Islet precursor cell (in vitro differentiated cells): Measurements from ENCODE around the gene STAT3.
"Not testable (repeated sequence)": the region's sequence is repeated elsewhere in the genome, so short reads cannot be mapped to it uniquely, and the experiment has no call there.

Experiments
- DNase-seq: peaks from one replicate; pipeline ENCODE4 v3.0.0-alpha.2; 2018

STAT3 gene

DNA sequence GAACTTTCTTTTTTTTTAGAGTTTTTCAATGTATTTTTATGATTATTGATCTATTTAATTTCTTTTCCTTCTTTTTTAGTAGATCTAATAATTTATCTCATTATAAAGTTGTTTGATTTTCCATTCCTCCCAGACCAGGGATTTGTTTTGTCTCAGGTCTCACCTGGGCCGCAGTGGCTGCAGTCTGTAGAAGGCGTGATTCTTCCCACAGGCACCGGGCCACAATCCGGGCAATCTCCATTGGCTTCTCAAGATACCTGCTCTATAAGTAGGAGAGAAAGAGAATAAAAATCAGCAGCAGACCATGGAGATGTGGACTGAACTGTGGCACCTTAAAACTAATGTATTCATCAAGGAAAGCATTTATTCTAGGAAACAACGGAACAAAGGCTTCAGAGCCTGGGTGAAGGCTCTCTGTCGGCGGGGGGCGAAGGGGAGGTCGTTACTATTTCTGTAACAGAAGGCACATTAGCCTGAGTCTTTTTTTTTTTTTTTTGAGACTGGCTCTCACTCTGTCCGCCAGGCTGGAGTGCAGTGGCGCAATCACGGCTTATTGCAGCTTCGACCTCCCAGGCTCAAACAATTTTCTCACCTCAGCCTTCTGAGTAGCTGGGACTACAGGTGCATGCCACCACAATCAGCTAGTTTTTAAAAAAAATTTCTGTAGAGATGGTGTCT lies 42.7 kb downstream of the STAT3 start:
- no peak for DNase-seq

DNA sequence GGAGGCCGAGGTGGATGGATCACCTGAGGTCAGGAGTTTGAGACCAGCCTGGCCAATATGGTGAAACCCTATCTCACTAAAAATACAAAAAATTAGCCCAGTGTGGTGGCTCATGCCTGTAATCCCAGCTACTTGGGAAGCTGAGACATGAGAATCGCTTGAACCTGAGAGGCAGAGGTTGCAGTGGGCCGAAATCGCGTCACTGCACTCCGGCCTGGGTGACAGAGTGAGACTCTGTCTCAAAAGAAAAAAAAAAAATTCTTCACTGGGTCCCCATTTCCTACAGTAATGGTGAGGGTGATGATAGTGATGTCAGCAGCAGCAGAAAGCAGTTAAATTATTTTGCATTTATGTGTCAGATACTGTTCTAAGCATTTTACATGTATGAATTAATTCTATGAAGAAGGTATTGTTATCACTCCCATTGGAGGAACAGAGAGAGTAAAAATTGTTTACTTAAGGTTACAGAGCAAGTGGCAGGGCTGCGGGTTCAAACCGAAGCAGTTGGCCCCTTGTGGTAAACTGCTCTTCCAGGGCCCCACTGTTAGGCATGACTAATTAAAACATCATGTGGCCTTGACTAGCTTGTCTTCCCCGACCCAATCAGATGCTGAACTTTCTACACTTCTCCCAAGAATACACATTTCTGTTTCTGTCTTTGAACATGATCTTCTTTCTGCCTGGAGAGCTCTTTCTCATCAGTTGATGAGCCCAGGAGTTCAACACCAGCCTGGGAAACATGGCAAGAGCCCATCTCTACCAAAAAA lies 45.8 kb downstream of the STAT3 start:
- no peak for DNase-seq

DNA sequence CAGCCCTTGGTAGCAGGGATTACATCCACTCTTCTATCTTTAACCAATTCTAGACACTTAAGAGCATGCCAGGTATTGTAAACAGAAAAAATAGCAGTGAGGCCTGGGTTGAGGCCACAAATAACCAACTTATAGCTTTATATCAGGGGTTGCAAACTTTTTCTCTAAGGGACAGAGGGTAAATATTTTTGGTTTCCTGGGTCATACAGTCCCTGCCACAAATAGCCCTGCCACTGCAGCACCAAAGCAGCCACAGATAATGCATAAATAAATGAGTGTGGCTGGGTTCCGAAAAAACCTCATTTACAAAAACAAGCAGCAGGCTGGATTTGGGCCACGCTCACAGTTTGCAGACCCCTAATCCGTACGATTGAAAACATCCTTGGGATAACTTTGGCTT lies 46.7 kb downstream of the STAT3 start:
- no peak for DNase-seq

DNA sequence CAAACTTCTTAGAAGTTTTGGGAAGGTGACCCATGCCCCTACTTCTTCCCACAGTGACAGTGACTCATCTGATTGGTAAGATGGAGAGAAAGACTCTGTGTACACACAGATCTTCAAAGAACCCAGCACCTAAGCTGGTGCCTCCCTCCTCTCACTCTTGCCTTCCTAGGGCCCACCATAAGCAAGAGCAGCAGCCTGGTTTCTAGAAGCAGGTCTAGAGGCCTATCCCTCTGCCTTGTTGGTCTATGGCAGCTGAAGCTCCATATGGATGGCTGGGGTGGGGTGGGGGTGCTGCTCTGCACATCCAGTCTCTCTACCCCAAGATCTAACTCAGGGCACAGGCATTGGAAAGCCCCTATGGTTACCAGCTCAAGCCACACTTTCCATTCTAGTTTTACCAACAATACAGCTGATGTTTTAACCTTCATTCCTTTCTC lies 47.5 kb downstream of the STAT3 start:
- no peak for DNase-seq

DNA sequence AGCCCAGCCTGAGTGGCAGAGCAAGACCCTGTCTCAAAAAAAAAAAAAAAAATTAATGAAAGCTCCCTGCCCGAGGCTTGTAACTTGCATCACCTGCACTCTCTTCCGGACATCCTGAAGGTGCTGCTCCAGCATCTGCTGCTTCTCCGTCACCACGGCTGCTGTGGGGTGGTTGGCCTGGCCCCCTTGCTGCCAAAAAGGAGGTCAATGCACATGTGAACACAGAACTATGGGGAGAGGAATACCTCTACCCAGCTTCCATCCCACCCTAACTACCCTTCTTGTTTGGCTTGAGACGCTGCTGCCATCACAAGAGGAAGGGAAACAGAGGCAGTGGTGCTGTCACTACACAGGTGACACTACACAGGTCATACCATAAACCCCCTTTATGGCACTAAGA lies 49.0 kb downstream of the STAT3 start:
- no peak for DNase-seq

DNA sequence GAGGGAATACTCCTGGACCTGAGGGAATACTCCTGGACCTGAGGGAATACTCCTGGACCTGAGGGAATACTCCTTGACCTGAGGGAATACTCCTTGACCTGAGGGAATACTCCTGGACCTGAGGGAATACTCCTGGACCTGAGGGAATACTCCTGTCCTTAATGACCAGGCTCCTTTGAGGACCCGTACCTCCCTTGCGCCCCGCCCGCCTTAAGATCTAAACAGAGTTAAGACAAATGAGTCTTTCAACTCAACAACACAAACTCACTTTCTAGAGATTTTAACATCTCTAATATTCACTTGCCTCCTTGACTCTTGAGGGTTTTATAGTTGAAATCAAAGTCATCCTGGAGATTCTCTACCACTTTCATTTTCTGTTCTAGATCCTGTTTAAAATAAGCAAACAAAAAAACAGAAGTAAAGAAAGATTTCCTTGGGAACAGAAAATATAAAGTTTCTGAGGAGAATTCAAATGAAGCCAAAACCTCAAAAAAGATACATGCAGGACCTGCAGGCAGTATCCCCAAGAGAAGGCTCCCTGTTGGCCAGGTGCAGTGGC lies 49.7 kb downstream of the STAT3 start:
- DNase-seq, result no peak

DNA sequence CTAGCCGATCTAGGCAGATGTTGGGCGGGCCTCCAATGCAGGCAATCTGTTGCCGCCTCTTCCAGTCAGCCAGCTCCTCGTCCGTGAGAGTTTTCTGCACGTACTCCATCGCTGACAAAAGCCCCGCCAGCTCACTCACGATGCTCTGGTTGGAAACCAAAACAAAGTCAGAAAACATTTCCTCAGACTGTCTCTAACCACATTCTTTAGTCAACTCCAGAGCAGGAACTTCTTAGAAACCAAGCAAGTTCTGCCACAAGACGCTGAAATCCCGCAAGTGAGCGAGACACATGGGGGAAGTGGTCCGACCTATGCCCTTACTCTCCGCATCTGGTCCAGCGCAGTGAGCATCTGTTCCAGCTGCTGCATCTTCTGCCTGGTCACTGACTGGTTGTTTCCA lies 50.8 kb downstream of the STAT3 start:
- no peak for DNase-seq

DNA sequence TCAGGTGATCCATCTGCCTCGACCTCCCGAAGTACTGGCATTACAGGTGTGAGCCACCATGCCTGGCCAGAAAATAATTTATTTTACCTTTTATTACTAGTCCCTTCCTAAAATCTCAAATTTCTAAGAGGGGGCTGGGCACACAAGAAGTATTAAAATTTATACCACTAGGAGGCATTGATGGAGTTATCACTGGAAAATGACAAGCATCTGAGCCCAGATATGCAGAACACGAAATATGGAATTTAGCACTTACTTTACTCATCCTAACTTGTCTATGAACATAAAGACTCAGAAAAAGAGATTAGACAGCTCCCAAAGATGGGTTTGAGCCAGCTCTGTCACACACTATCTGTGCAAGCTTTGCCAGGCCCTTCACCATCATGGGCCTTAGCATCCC lies 53.6 kb downstream of the STAT3 start:
- no peak for DNase-seq

DNA sequence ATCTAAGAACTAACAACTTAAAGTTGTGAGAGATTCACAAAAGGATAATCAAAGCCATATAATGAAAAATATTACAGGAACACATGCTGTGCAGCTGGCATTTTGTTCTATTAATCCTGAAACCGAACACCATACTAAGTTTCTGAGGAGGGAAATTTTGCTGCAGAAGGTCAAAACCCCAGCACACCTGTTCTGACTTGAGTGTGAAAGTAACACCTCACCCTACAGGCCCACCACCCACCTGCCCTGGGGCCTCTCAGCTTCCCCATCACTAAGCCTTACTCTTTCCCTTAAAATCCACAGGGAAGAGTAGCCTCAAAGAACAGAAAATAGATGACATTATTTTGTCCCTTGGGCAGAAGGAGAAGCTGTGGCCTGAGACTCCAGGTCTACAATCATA lies 55.2 kb downstream of the STAT3 start:
- DNase-seq, result no peak

DNA sequence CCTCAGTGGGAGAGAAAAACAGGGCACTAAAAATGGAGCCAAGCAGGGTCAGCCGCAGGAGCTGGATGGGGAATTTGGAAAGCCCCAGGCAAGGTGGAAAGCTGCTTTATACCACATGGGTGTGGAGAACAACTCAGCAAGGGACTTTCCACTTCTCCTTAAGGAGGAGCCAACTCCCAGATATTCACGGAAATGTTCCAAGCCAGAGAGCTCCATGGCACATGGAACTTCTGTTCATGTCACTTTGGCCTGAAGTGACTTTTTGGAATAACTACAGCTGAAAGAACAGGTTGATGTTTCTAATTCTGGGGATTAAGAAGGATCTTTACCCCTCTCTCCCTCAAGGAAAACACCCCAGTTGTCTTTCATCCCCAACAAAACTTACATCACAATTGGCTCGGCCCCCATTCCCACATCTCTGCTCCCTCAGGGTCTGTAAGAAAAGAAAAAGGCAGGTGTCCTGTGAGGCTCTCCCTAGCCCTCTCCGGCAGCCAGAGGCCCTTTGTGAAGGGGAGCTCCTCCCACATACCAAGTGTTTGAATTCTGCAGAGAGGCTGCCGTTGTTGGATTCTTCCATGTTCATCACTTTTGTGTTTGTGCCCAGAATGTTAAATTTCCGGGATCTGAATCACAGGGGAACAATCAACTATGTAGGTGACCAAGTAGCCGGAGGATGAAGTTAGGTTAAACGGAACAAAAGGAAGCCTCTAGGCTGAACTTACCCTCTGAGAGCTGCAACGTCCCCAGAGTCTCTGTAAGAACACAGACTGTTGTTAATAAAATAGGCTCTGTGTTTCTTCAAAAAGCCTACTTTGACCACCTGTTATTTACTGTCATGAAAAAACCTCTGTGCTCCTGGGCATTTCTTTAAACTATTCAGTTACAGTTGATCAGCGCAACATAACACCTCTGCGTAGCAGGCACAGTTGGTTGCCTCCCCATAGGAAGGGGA lies 58.9 kb downstream of the STAT3 start:
- peak; percentile 77 for DNase-seq

DNA sequence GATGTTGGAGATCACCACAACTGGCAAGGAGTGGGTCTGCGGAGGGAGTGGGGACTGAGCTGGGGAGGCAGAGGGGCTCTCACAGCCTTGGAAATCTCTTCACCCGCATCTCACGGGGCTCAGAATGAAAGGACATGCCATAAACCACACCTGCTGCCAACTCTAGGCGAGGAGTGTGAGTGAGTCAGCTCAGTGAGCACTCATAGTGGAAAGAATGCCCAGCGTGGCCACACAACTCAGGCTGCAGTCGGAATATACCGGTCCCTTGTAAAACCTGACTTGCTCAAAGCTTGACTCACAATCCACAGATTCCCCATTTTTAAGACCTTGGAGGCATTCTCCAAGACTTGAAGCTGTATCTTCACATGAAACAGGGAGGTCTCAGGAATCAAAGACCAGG lies 63.2 kb downstream of the STAT3 start:
- DNase-seq, result peak; percentile 92

DNA sequence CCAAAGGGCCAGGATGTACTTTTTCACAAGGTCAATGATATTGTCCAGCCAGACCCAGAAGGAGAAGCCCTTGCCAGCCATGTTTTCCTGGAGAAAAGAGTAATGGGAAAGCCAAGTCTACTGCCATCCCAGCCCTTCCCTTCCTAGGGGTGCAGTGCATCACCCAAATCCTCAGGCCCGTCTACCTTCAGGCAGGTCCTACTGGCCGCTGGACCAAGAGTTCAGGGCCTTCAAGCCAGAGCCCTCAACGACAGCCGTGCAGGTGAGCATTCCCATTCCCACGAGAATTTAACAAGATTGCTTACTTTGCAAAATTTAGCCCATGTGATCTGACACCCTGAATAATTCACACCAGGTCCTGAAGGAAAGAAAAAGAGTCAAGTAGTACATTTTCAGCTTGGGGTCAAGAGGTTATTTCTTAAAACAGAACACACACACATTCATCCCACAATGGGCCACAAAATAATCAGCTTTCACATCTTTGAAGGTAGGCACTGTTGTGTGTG lies 64.9 kb downstream of the STAT3 start:
- DNase-seq, result no peak

DNA sequence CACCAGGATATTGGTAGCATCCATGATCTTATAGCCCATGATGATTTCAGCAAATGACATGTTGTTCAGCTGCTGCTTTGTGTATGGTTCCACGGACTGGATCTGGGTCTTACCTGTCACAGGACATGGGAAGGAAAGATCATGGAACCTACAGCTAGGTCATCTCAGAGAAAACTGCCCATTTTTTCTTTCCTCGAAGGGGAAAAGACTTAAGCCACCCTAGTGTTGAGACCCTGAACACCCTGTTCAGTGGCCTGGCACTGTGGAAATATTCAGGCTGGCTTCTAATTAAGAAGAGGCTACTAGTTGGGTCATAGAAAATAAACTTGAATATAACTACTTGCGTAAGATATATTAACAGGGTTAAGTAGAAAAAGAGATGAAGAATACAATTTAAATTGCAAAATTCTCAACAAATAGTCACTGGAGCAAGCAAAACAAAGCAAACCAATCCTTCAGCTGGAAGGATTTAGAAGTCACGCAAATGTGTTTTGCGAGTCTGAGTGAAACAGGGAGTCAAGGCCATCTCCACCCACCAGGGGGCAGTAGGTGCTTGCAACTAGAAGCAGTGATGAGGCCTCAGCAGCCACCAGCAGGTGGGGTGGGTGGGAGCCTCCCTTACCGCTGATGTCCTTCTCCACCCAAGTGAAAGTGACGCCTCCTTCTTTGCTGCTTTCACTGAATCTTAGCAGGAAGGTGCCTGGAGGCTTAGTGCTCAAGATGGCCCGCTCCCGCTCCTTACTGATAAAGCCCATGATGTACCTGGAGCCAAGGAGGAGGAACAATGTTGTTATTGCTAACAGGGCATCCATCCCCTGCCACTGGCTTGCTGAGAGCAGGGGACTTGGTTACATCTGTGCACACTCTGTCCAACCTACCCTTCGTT lies 65.6 kb downstream of the STAT3 start:
- DNase-seq, result peak; percentile 98

DNA sequence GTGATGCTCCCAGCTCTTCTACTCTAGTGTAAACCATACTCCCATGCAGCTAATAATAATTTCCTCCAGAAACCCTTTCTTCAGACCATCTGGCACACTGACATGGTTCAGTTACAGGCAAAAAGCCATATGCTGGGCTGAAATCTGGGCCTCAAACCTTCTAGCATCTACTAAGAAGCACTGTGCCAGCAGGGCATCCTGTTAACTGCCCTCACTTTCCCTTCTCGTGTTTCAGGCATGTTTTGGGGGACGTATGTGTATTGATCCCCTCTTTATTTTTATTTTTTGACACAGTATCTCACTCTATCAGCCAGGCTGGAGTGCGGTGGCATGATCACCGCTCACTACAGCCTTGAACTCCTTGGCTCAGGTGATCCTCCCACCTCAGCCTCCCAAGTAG lies 66.7 kb downstream of the STAT3 start:
- no peak for DNase-seq

DNA sequence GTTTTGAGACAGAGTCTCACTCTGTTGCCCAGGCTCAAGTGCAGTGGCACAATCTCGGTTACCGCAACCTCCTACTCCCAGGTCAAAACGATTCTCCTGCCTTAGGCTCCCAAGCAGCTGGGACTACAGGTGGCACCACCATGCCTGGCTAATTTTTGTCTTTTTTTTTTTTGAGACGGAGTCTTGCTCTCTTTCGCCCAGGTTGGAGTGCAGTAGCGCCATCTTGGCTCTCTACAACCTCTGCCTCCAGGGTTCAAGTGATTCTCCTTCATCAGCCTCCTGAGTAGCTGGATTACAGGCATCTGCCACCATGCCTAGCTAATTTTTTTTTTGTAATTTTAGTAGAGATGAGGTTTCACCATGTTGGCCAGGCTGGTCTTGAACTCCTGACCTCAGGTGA lies 70.3 kb downstream of the STAT3 start:
- DNase-seq, result not testable (repeated sequence)

DNA sequence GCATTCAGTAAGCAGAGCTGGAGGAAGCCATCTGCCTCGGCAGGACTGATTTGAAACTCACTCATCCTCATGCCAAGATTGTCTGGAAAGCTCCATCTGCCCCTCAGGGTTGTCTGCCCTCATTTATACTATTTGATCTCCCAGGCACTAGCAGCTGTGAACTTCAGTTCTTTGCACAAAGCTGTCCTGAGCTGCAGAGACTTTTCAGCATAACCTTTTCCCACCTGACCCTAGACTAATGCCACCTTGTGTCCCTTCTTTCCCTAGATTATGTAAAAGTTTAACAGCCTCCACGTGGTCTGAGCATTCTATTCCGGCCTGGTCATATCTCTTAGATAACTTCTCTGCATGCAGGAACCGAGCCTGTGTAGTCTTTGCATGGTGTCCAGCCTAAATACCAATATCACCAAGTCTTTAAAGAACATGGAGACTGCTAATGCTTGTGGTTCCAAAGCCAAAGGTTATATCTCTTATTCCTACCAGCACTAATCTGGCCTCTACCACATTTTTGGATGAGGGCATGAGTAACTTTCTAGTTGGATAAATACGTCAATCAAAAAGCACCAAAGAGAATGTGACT lies 70.9 kb downstream of the STAT3 start:
- no peak for DNase-seq

DNA sequence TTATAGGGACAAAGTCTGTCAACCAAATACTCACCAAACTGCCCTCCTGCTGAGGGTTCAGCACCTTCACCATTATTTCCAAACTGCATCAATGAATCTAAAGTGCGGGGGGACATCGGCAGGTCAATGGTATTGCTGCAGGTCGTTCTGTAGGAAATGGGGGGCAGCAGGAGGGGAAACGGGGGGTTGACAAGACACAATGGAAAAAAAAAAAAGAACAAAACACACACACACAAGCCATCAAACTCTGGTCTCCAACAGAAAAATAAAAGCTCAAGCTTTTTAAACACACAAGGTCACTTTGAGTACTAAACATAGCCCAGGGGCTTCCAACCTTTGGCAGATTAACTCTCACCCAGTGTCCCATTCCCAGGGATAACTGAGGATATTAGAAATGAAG lies 71.5 kb downstream of the STAT3 start:
- DNase-seq, result no peak

DNA sequence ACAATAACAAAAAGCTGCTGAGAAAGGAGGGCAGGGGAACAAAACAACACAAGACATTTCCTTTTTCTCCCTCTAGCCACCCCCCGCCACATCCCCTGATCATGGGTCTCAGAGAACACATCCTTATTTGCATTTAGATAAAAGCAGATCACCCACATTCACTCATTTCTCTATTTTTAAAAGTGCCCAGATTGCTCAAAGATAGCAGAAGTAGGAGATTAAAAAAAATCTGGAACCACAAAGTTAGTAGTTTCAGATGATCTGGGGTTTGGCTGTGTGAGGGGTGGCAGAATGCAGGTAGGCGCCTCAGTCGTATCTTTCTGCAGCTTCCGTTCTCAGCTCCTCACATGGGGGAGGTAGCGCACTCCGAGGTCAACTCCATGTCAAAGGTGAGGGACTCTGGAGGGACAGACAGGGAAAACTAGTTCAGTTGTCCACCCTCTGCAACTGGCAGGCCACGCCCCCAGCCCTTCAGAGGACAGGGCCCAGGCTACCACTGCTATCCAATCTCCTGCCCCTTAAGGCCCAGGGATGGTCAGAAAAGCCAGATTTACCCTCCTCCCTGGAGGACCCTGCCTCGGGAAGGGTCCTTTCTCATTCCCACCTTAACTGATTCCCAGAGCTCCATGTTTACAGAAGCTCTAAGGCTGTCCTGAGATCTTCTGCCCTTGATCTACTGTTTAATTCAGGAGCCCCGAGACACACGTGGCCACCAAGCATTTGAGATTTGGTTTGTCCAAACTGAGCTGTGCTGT lies 72.7 kb downstream of the STAT3 start:
- no peak for DNase-seq

DNA sequence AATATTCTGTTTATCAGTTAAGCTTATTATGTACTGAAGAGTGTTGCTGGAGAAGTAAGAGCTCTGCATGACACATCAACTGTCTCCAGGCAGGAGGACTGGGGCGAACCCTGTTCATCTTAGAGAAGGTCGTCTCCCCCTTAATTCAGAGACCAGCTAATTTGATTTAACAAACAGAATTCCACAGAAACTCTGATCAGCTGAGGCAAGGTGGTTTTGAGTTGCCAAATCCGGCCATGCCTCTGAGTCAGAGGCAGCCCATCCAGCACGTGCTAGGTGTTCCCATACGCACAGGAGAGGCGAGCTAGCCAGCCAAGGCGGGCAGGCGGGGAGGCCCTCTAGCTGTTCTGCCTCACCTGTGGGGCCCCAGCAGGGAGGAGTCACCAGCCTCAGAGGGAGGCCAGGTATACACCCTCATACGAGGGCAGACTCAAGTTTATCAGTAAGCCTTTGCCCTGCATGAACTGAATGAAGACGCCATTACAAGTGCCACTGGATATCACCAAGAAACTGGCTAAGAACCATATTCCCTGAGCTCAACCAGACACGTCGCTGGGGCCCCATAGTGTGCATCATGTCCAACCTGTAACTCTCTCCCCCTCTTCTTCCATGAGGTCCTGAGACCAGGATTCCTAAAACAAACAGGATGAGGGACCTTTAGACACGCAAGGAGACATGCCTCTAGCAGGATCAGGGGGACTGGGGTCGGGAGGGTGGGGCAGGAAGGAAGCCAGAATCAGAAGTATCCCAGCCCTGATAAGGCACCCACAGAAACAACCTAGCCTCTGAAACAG lies 74.3 kb downstream of the STAT3 start:
- no peak for DNase-seq

DNA sequence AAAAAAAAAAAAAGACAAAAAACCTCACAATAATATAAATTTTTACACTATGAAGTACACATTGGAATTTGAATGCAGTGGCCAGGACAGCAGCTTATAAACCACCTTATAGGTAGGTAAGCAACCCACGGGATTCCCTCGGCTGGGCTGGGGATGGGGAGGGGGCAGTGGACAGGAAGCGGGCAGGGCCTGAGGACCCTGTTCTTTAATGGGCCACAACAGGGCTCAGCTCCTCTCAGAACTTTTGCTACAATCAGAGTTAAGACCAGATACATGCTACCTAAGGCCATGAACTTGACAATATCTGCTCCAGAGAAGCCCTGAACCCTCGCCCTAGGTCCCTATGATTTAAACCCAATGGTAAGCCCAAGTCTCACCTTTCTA lies 74.9 kb downstream of the STAT3 start:
- DNase-seq, result no peak
